Neural crest cell (in vitro differentiated cells): ENCODE data around the gene NLRP5. TPM values are rescaled to one million over a fixed set of nuclear protein-coding genes. Genes with fewer than 3 reads are reported as not detected.

Source experiments
- DNase-seq: peaks from one replicate; pipeline ENCODE4 v3.0.0; 2021; ENCODE audit warnings: low read depth, mixed read lengths, low spot score
- H3K27ac Mint-ChIP-seq: one replicate; pipeline ENCODE4 v1.8.0; 2021; ENCODE audit warnings: mild to moderate bottlenecking, mixed read lengths; ENCODE audit not compliant: unreplicated experiment
- H3K27me3 Mint-ChIP-seq: 2 replicates; pipeline ENCODE4 v1.8.0; 2021; ENCODE audit warnings: low read depth, mild to moderate bottlenecking, mixed read lengths
- H3K36me3 Mint-ChIP-seq: 2 replicates; pipeline ENCODE4 v1.8.0; 2021; ENCODE audit warnings: low read depth, mild to moderate bottlenecking, mixed read lengths
- H3K4me1 Mint-ChIP-seq: 2 replicates; pipeline ENCODE4 v1.8.0; 2021; ENCODE audit warnings: mixed read lengths
- H3K4me3 Mint-ChIP-seq: one replicate; pipeline ENCODE4 v1.8.0; 2021; ENCODE audit warnings: mild to moderate bottlenecking, mixed read lengths
- H3K9me3 Mint-ChIP-seq: 2 replicates; pipeline ENCODE4 v1.8.0; 2021; ENCODE audit warnings: mixed read lengths
- CTCF ChIP-seq: fragments of 200-600 bp; sonication (generic); conservative IDR thresholded peaks from 2 replicates; pipeline ENCODE4 v1.5.0; 2021; ENCODE audit warnings: antibody characterized with exemption, mild to moderate bottlenecking
- total RNA-seq: library from RNA; stranded (reverse); gene quantifications from 2 replicates; pipeline ENCODE4 v1.2.1, GENCODE V29; 2021

NLRP5 gene
- total RNA-seq, 1 donor from 2014 or later, result not detected

GRCh38 chr19:56091066-56091490, 104.5 kb downstream of the NLRP5 start:
- no peaks in the 10 kb centered on the region for H3K27me3 Mint-ChIP-seq
- peak overlapping the region; percentile 95 for H3K27ac Mint-ChIP-seq
- peaks cover 11% of the 10 kb centered on the region for H3K9me3 Mint-ChIP-seq
- TF ChIP-seq CTCF, result no peak
- no peak for DNase-seq
- peaks cover 36% of the 10 kb centered on the region for H3K36me3 Mint-ChIP-seq
- H3K4me1 Mint-ChIP-seq, result peaks cover 10% of the 10 kb centered on the region
- peak overlapping the region; percentile 24 for H3K4me3 Mint-ChIP-seq

GRCh38 chr19:56091751-56092546, 105.4 kb downstream of the NLRP5 start:
- TF ChIP-seq CTCF, result no peak
- Mint-ChIP-seq H3K27me3 (no peaks in the 10 kb centered on the region), H3K36me3 (peaks cover 36% of the 10 kb centered on the region), H3K4me3 (peak overlapping the region; percentile 31), H3K4me1 (peaks cover 10% of the 10 kb centered on the region), H3K27ac (peak overlapping the region; percentile 95), H3K9me3 (peaks cover 11% of the 10 kb centered on the region)
- no peak for DNase-seq

GRCh38 chr19:56092685-56093631, 106.4 kb downstream of the NLRP5 start:
- DNase-seq, result no peak
- H3K4me3 Mint-ChIP-seq, result no peak overlapping the region
- H3K27ac Mint-ChIP-seq, result no peak overlapping the region
- H3K36me3 Mint-ChIP-seq, result peaks cover 36% of the 10 kb centered on the region
- peaks cover 10% of the 10 kb centered on the region for H3K4me1 Mint-ChIP-seq
- no peak for TF ChIP-seq CTCF
- H3K27me3 Mint-ChIP-seq, result no peaks in the 10 kb centered on the region
- H3K9me3 Mint-ChIP-seq, result peaks cover 11% of the 10 kb centered on the region

- no peak overlapping the region for H3K4me3 Mint-ChIP-seq
- peaks cover 11% of the 10 kb centered on the region for H3K9me3 Mint-ChIP-seq
- no peaks in the 10 kb centered on the region for H3K27me3 Mint-ChIP-seq
- DNase-seq, result no peak
- H3K36me3 Mint-ChIP-seq, result peaks cover 33% of the 10 kb centered on the region
- H3K4me1 Mint-ChIP-seq, result peaks cover 10% of the 10 kb centered on the region
- TF ChIP-seq CTCF, result no peak
- no peak overlapping the region for H3K27ac Mint-ChIP-seq
Measured at GRCh38 chr19:56094449-56094848, 107.9 kb downstream of the NLRP5 start.

GRCh38 chr19:56096665-56097064, 110.1 kb downstream of the NLRP5 start:
- TF ChIP-seq CTCF, result no peak
- Mint-ChIP-seq H3K36me3 (peaks cover 34% of the 10 kb centered on the region), H3K4me3 (no peak overlapping the region), H3K9me3 (peaks cover 11% of the 10 kb centered on the region), H3K27me3 (no peaks in the 10 kb centered on the region), H3K27ac (no peak overlapping the region), H3K4me1 (no peaks in the 10 kb centered on the region)
- no peak for DNase-seq
